ENCODE data around the gene RAD18.

RAD18 gene

DNA sequence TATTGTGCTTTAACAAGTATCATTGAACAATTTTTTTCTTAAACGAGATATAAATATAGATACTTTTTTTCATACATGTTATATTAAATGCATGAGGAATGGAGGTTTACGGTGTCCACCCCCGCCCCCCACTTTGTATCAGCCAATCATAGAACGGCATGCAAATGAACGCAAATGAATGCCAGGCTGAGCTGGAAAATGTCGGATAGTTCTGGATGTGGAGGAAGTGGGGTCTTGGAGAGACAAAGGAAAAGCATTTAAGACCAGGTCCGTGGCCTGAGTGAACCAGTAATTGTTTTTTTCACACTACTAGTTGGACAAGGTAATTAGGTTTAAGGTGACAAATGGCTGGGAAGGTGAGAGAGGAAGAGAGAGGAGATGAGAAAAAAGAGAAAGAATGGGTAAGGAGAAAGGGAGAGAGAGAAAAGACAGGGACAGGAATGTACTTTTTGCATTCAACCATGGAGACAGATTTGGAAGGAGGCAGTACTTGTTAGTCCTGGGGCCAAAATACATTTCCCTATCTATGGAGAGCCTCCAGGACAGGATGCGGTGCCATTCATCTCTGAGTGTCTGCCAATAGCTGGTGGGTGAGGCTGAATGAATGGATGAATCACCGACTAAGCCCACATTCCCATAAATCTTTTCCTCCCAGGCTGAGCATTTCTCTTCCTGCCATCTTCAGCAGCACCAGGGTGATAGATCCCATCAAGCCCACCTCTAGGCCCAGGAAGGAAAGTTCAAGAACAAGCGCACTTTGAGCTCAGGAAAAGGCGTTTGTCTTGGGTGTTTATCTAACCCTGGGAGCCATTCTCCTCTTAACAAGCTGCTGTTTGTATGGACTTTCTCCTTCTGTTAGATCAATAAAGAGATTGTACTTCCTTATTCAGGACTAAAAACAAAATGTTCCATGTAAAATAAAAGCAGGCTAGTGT, 1.4 kb upstream of the RAD18 start:
- DNase-seq = no peak

DNA sequence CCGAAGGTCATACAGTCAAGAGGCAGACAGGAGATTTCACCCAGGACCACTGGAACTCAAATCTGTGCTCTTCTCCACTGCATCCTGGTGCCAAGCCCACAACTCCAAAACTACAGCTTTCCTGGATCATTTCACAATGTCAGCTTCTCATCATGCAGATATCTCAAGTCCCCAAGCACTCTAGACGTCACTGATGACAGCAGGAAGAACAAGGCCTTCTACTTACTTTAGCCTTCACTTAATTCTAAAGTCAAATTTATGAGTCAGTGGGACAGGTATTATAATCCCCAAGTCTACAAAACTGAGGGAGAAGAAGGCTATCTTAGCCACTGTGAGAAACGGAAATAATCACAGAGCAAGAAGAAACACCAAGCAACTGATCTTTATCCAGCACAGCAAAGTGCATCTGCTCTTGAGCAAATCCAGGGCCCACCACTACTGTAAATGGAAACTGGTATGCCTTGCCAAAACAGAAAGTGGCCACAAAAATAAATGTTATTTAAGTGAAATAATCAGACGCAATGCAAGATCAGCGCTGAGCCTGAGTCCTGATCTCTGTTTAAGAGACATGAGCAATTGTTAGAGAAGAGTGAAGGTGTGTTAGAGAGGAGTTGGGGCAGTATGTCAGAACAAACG, 928 bp downstream of the RAD18 start:
- DNase-seq = no peak

DNA sequence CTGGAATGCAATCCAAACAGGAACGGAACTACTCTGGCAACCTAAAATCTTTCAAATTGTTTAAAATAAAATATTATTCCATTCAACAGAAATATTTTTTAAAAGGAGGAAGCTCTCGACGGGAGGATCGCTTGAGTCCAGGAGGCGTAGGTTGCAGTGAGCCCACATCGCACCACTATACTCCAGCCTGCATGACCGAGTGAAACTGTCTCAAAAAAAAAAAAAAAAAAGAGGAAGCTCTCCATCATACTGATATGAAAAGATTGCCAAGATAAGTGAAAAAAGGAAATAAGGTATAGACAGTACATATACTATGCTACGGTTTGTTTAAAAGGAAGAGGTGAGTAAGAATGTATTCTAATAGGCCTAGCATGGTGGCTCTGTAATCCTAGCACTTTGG, 3.6 kb downstream of the RAD18 start:
- DNase-seq = no peak

DNA sequence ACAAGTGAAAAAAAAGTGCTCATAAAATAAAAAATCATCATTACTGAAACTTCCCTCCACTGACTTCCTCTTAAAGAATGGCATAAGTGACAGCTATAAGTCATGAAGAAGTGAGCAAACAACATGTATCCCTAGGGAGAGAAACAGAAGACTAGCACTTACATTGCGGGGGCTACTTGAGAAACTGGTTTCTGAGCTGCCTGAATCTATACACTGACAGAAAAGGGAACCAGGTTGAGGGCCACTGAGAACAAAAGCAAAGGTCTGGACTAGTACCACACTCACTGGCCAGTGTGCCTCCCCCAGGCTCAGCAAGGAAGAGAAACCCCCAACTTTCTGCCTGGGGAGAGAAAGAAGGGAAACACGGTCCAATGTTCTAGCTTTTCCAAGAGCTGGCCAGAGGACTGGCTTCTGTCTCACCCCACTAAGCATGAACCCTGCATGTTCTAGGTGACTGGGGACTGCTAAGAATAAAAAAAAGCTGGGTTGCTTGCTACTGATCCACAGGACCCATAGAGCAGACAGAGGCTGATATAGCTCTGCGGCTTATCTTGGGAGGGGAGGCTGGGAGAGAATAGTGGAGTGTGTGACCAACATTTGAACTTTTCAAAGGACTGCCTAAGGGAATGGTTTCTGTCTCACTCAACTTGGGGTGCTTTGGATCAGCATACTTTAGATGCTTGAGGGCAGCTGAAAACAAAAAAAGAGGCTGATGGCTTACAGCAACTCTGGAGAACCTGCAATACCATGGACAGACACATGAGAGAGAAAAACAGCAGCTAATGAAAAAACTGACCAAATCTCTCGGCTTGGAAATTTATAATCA, 8.1 kb downstream of the RAD18 start:
- no peak for DNase-seq

DNA sequence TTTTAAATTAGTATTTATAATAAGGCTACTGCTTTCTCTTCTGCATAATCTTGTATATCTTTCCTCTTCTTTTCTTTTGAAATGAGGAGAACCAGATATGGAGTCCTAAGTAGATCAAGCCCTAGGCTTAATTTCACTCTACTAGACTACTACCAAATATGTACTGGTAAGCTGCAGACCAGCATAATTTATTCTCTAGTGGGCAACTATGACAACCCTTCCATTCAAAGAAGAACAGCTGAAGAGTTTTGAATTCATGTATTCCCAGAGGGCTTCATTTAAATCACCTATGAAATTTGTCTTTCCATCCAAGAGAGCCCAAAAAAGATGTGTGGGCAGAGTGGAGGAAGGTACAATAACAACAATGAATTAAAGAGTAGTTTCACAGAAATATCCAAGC, 10.0 kb downstream of the RAD18 start:
- no peak for DNase-seq

DNA sequence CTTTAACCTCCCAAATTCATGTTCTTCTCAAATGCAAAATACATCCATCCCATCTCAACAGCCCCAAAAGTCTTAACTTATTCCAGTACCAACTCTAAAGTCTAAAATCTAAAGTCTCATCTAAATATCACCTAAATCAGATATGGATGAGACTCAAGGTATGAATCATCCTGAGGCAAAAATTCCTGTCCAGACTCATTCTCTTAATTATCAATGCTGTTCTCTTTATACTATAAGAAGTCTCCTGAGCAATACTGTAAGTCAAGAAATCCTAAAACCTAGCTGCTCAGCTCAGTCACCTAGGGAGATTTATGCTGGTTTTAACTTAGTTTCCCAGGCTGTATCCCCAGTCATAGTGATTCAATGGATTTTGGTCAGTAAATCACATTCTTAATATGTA, 11.1 kb downstream of the RAD18 start:
- DNase-seq = no peak

DNA sequence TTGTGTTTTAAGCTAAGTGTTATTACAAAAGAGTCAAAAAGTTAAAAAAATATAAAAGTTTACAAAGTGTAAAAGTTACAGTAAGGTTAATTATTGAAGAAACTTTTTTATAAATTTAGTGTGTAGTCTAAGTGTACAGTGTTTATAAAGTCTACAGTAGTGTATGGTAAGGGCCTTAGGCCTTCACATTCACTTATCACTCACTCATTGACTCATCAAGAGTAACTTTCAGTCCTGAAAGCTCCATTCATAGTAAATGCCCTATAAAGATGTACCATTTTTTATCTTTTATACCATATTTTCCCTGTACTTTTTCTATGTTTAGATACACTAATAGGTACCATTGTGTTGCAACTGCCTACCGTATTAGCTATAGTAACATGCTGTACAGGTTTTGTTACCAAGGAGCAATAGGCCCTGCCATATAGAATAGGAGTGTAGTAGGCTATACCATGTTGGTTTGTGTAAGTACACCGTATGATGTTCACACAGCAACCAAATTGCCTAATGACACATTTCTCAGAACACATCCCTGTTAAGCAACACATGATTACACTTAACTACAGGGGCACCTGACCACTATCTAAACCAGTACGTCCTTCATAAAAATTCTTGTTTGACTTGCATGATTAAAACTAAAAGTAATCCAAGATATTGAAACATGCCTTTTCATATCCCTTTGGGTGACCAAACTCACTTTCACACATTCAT, 17.2 kb downstream of the RAD18 start:
- no peak for DNase-seq

DNA sequence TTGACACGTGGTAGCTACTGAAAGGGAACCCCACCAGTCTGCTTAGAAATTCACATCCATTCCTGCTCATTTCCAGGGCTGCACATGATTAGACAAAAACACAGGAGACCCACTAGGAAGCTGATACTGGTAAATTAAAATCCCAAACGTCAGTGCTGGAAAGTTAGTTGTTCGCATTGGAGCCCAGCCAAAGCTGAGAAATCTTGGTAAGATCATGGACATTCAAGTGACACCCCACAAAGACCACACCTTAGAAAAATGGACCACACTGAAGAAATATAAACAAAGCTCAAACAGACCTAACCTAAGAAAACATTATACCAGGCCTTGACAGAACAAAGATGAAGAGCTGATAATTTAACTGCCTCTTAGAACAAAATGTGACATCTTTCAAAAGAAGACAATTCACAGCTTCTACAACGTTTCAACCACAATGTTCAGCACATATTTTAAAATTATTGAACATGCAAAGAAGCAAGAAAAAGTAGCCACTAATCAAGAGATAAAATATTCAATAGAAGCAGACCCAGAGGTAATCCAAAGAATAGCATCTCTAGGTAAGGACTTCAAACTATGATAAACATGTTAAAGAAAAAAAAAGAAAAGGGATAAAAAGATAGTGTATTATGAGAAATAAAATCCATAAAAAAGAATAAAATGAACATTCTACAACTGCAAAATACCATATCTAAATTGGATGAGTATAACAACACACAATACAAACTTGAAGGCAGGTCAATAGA, 20.4 kb downstream of the RAD18 start:
- DNase-seq = no peak

DNA sequence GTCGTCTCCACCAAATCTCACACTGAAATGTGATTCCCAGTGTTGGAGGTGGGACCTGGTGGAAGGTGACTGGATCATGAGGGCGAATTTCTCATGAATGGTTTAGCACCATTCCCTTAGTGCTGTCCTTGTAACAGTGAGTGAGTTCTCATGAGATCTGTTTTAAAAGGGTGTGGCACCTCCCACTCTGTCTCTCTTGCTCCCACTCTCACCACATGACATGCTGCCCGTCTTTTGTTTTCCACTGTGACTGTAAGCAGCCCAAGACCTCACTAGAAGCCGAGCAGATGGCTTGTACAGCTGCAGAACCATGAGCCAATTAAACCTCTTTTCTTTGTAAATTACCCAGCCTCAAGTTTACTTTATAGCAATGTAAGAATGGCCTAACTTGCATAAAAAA, 21.2 kb downstream of the RAD18 start:
- no peak for DNase-seq

DNA sequence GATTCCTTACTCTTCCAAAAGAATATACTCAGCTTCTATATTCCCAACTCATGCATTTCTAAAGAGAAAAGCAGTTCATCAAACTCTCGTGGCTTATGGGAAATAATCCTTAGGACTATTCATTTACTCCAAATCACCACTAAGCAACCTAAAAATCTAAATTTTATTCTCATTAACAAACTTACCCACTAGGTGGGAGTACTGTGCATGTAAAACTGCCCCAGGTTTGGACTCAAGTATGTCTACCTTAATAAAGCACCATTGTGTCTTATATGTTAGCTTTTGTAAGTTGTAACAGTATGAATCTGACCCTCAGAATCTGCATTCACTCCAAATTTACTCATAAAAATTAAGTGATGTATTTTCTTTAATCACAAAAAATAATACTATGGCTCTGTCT, 25.3 kb downstream of the RAD18 start:
- DNase-seq = no peak

DNA sequence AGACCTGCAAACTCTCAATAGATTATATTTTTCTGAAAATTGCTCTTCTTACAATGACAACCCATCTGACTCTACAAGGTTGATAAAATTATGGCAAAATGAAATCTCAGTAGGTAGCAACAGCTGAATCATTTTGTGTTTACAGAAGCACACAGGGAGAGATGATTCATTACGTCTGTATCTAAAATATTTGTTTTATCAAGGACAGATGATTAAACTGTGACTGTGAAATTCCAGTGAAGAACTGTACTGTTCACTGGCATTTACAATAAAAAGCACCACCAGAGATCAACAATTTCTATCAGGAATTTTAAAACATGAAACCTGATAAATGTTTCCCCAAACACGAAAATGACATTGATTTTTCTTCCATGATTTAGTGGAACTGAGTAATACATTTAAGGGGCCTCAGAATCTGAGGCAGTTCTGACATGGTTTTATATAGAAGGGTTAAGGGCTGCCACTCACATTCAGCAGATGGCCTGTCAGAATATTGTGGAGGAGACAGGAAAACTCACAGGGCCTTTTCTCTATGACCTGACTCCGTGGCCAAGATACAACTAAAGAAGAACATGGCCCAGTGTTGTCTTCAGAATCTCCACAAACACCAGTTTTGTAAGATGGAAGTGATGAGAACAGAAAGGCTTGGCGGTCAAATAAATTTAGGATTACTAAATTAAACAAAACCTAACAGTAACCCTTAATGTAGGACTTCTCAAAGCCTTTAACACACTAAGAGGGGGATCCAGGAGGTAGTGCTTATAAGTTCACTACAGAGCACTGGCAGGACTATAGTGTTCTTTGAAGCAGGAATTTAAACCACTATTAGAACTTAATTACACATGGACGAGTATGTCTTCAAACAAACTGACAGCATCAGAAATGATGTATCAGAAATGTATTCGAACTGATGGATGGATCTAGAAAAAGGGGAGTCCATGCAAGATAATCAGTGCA, 25.9 kb downstream of the RAD18 start:
- DNase-seq = no peak

DNA sequence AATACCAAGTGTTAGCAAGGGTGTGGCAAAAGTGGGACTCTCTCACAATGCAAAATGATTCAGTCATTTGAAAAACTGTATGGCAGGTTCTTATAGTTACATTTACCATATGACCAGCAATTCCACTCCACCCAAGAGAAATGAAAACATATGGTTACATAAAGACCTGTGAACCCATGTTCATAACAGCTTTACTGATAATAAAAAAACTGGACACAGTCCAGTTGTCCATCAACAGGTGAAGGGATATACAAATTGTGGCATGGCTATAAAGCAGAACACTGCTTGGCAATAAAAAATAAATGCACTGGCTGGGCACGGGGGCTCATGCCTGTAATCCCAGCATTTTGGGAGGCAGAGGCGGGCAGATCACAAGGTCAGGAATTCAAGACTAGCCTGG, 30.8 kb downstream of the RAD18 start:
- no peak for DNase-seq

DNA sequence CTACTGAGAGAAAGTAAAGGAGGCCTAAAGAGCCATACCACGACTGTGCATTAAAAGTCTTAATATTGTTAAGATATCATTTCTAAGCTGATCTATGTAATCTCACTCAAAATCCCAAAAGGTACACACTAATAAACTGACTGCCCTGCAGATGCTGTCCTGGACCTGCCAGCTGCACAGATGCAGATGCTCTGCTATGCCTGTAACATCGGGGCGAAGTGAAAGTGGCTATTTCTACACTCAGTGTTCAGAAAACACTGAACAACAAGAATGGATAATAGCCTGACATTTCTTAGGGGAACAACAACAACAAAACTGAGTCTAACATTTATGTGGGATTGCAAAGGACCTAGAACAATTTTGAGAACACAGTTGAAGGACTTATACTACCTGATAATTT, 31.9 kb downstream of the RAD18 start:
- DNase-seq = no peak

DNA sequence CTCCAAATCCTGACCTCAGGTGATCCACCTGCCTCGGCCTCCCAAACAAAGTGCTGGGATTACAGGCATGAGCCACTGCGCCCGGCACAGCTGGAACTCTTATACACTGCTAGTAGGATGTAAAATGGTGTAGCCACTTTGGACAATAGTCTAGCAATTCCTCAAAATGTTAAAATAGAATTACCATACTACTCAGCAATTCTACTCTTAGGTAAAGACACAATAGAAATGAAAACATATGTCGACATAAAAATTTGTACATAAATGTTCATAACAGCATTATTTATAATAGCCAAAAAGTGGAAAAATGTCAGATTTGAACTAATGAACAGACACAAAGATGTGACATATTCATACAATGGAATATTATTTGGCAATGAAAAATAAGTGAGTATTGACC, 33.4 kb downstream of the RAD18 start:
- no peak for DNase-seq

DNA sequence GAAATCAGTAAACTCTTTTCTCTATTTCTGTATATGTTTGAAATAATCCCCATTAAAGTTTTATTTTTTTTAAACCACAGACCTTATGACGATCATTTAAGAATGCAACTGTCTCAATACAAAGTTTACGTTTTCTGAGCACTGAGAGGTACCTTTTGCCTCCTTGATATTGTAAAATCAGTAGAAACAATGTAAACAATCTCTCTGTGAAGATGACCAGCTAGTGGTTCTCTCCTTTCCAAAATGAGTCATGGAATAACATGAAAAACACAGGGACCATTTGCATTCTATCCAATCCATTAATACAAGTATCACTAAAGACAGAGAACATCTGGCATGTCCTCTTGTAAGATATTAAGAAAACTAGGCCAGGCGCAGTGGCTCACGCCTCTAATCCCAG, 48.8 kb downstream of the RAD18 start:
- DNase-seq = no peak

DNA sequence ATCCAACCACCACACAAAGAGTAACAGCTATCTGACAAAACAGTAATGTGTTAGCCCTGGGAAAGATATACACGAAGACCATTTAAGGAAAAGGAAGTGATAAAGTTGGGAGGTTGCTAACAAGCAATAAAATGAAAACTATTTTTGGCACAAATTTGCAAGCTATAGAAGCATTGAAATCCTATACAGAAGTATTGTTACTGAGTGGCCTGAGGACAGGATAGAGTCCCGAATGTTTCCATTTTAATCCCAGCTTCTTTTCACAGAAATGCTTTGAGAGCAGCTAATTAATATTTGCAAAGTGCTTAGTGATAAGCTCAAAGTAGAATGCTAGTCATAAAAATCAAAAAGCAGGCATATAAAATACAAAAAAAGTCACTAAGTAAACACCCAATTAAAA, 51.5 kb downstream of the RAD18 start:
- no peak for DNase-seq

DNA sequence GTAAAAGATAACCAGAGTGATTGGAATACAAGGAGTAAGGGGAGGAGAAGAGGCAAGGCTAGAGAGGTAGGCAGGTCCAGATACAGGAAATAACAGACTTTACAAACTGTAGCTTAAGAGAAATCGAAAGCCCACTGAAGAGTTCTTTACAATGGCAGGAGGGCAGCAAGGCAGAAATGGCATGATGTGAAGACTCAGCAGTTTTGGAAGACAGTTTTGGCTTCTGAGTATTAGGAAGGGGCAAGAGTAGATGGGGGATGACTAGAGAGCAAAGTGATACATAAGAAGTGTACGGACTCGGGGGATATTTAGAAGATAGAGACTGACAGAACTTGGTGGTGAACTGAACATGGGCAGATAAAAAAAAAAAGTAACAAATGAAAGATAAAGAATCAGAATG, 54.1 kb downstream of the RAD18 start:
- DNase-seq = no peak

DNA sequence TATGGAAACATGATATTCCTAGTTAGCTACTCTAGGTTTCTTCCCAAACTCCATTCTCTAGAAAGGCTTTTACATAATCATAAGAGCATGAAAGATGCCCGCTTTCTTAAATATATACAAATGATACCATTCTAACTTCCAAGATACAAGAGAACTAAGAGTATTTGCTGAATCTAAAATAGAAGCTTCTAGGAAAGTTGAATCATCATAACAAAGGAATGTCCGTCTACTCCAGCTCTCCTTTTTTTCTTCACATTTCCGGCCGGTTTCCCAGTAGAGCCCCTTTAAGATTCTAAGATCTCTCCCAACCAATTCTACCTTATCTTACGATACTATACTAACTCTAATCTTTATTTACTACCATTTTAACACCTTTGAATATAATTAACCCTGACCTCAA, 60.1 kb downstream of the RAD18 start:
- DNase-seq = no peak

DNA sequence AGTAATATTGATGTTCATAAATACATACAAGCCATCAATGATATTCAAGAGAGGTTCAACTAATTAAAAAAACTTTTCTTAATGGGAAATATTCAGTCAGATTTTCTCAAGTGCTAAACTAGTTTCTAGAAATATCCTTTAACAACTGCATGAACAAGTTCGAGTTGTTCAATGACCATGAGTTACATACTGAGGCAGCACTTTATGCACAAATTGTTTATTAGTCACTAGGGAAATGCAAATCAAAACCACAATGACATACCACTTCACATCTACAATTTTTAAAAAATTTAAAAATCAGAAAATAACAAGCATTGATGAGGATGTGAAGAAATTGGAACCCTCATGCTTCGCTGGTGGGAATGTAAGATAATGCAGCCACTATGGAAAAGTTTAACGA, 62.4 kb downstream of the RAD18 start:
- no peak for DNase-seq

DNA sequence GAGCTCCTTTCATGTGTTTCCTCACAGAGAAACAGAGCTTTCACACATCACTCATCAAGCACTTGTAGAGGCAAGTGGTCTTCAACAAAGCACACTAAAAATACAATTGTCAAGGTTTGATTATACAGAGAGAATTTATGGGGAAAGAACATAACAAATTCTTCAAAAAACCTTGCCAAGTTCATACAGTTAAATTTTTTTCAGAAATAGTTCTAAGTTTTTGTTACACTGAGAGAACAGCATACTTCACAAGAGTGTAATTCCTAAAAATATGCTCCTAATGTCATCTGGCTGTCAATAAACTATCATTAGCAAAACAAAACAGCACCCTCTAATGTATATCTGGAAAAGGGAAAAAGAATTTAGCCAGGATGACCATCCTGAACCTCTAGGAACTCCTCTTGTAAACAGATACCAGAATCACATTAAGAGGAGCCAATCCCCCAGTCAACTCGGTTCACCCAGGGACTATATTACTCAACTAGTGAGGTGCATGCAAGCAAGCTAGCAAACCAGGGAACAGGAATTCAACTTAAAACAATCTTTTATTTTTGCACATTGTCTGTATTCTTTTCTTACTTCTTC, 63.3 kb downstream of the RAD18 start:
- DNase-seq = no peak

DNA sequence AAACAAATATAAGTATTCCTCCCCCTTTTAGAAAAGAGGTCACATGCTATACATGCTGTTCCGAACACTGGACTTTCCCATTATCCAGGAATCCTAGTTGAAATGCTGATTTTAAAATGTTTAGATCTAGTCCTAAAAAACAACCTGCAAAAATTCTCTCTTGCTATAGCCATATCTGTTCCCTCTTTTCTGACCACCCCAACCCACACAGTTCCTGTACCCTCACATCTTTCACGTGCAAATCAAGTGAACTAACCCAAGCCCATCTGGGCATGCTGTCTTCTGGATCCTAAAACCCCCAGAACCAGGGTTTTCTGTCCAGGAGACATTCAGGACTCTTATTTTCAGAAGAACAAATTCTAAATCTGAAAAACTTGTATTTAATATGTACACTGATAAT, 67.4 kb downstream of the RAD18 start:
- DNase-seq = no peak
